Measurements from ENCODE around the gene ARHGEF1. TPM values are rescaled to one million over a fixed set of nuclear protein-coding genes. Genes with fewer than 3 reads are reported as not detected.

ARHGEF1 gene
- total RNA-seq, 2 experiments from 2014 or later: 1,019 to 1,047 TPM

DNA sequence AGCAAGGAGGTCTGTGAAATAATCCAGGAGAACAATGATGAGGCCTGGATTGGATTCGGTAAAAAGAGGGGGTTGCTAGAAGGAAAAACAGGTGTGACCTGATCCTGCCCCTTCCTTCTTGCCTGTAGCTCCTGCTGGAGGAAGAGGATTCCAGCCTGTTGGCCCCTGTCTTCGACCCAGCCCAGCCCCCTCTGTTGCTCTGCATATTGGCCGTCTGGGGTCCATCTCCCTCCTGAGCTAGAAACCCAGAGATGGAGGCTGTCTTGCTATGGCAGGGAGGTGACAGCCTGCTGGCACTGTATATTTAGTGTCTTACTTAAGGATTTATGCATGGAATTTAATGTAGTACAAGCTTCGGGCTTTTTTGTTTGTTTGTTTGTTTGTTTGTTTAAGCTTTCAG is 31.5 kb upstream of the ARHGEF1 start:
- POLR2A ChIA-PET: no interaction called here
- no peak overlapping the region for H3K4me3 Mint-ChIP-seq

DNA sequence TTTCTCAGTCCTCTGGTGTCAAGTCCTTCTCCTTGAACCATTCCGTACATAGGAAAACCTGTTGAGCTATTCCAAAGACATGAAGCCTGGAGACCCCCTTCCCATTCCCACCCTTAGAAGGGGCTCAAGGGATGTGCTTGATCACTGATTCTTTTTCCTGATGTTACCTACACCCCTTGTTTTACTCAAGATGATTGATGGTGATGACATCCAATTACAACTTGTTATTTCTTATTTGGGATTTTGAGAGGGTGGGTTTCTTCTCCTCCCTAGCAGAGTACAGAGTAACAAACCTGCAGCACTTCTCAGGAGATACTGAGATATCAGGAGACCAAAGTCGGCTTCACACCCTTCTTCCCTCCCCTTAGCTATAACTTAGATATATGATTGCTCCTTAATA is 29.6 kb upstream of the ARHGEF1 start:
- ATAC-seq (ENCODE audit: poor library complexity) (no peak), DNase-seq (no peak)
- no peaks in the 10 kb centered on the region for H3K9me3 Mint-ChIP-seq
- H3K4me1 Mint-ChIP-seq (ENCODE audit: low read depth): no peaks in the 10 kb centered on the region
- no peaks in the 10 kb centered on the region for H3K9me3 ChIP-seq (ENCODE audit: control insufficient read depth in 1 of 2, insufficient read depth in 1 of 2, low read length in 2 of 2)
- no peaks in the 10 kb centered on the region for H3K36me3 Mint-ChIP-seq (ENCODE audit: low read depth)
- H3K27ac ChIP-seq (ENCODE audit: low read depth in 1 of 2, low read length in 2 of 2): no peak overlapping the region
- no peak overlapping the region for H3K4me3 Mint-ChIP-seq
- no peak overlapping the region for H3K4me3 ChIP-seq (ENCODE audit: low read length)
- intact Hi-C loops (cut with DNase I, micrococcal nuclease): no loop called here
- H3K36me3 ChIP-seq (ENCODE audit: insufficient read depth, low read length): no peaks in the 10 kb centered on the region
- CTCF ChIA-PET: interaction anchor here (1.6 kb wide), 1 partner anchor 17 kb away, joined by 4 read pairs; no protein-coding TSS in a partner anchor
- no peak overlapping the region for H3K27ac Mint-ChIP-seq
- H3K27me3 Mint-ChIP-seq: peaks cover 13% of the 10 kb centered on the region
- H3K27me3 ChIP-seq (ENCODE audit: control insufficient read depth in 1 of 2, insufficient read depth in 2 of 2, low read length in 2 of 2): no peaks in the 10 kb centered on the region
- TF ChIP-seq, protein P1, sequence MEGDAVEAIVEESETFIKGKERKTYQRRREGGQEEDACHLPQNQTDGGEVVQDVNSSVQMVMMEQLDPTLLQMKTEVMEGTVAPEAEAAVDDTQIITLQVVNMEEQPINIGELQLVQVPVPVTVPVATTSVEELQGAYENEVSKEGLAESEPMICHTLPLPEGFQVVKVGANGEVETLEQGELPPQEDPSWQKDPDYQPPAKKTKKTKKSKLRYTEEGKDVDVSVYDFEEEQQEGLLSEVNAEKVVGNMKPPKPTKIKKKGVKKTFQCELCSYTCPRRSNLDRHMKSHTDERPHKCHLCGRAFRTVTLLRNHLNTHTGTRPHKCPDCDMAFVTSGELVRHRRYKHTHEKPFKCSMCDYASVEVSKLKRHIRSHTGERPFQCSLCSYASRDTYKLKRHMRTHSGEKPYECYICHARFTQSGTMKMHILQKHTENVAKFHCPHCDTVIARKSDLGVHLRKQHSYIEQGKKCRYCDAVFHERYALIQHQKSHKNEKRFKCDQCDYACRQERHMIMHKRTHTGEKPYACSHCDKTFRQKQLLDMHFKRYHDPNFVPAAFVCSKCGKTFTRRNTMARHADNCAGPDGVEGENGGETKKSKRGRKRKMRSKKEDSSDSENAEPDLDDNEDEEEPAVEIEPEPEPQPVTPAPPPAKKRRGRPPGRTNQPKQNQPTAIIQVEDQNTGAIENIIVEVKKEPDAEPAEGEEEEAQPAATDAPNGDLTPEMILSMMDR (IDR thresholded peaks at IDR 0.05): no peak
- H3K4me1 ChIP-seq (ENCODE audit: insufficient read depth, low read length): no peaks in the 10 kb centered on the region
- POLR2A ChIA-PET: no interaction called here

More for the DNA sequence above, 31.5 kb upstream of the ARHGEF1 start:
- H3K27ac Mint-ChIP-seq: no peak overlapping the region
- DNase-seq: no peak
- H3K4me1 ChIP-seq (ENCODE audit: insufficient read depth, low read length): no peaks in the 10 kb centered on the region
- H3K27ac ChIP-seq (ENCODE audit: low read depth in 1 of 2, low read length in 2 of 2): no peak overlapping the region
- peaks cover 13% of the 10 kb centered on the region for H3K27me3 Mint-ChIP-seq
- no peak overlapping the region for H3K4me3 ChIP-seq (ENCODE audit: low read length)
- no peaks in the 10 kb centered on the region for H3K4me1 Mint-ChIP-seq (ENCODE audit: low read depth)
- no peaks in the 10 kb centered on the region for H3K9me3 Mint-ChIP-seq
- H3K27me3 ChIP-seq (ENCODE audit: control insufficient read depth in 1 of 2, insufficient read depth in 2 of 2, low read length in 2 of 2): no peaks in the 10 kb centered on the region
- H3K9me3 ChIP-seq (ENCODE audit: control insufficient read depth in 1 of 2, insufficient read depth in 1 of 2, low read length in 2 of 2): no peaks in the 10 kb centered on the region
- CTCF ChIA-PET: no interaction called here
- TF ChIP-seq, protein P1 (IDR thresholded peaks at IDR 0.05): no peak
- intact Hi-C loops (cut with DNase I, micrococcal nuclease): no loop called here
- no peaks in the 10 kb centered on the region for H3K36me3 ChIP-seq (ENCODE audit: insufficient read depth, low read length)
- no peak for ATAC-seq (ENCODE audit: poor library complexity)
- H3K36me3 Mint-ChIP-seq (ENCODE audit: low read depth): no peaks in the 10 kb centered on the region

DNA sequence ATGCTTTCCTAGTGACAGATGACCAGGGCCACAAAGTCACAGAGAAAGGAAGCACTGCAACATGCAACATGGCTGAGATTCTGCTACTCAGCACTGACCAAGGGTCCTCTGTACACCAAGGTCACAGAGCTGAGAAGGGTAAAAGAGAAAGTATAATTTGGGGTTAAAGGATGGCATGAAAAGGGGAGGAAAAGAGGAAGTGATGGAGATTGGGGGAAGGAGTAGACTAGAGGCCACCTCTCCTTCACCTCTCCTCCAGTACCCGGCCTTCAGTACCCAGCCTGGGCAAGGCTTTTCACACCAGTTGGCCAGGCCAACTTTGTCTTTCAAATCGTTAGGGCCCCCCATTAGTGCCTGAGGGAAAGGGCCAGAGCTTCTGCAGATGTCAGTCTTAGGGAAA is 29.2 kb upstream of the ARHGEF1 start:
- Histone ChIP-seq H3K9me3 (ENCODE audit: control insufficient read depth in 1 of 2, insufficient read depth in 1 of 2, low read length in 2 of 2) (no peaks in the 10 kb centered on the region), H3K4me3 (ENCODE audit: low read length) (no peak overlapping the region), H3K4me1 (ENCODE audit: insufficient read depth, low read length) (no peaks in the 10 kb centered on the region), H3K27me3 (ENCODE audit: control insufficient read depth in 1 of 2, insufficient read depth in 2 of 2, low read length in 2 of 2) (no peaks in the 10 kb centered on the region), H3K36me3 (ENCODE audit: insufficient read depth, low read length) (no peaks in the 10 kb centered on the region), H3K27ac (ENCODE audit: low read depth in 1 of 2, low read length in 2 of 2) (no peak overlapping the region)
- H3K27me3 Mint-ChIP-seq: peaks cover 13% of the 10 kb centered on the region
- no peaks in the 10 kb centered on the region for H3K36me3 Mint-ChIP-seq (ENCODE audit: low read depth)
- TF ChIP-seq, protein P1 (IDR thresholded peaks at IDR 0.05): no peak
- no peak overlapping the region for H3K4me3 Mint-ChIP-seq
- ATAC-seq (ENCODE audit: poor library complexity) (no peak), DNase-seq (no peak)
- ChIA-PET POLR2A (no interaction called here), CTCF (interaction anchor here (1.6 kb wide), 1 partner anchor 18 kb away, joined by 4 read pairs; no protein-coding TSS in a partner anchor)
- H3K4me1 Mint-ChIP-seq (ENCODE audit: low read depth): no peaks in the 10 kb centered on the region
- intact Hi-C loops (cut with DNase I, micrococcal nuclease): no loop called here
- no peak overlapping the region for H3K27ac Mint-ChIP-seq
- H3K9me3 Mint-ChIP-seq: no peaks in the 10 kb centered on the region

Measured in CD4-positive, alpha-beta T cell (primary cell).